HepG2 (cell line): ENCODE results near the gene PPOX. TPM values are rescaled to one million over a fixed set of nuclear protein-coding genes. Genes with fewer than 3 reads are reported as not detected.

Source experiments
- ARID3A ChIP-seq: IDR thresholded peaks from 2 replicates; pipeline ENCODE4 v1.6.1; 2012; ENCODE audit warnings: low read depth, low read length, improper control_type of control experiment
- CCAR2 ChIP-seq: fragments of 200-400 bp; formaldehyde crosslinking; optimal IDR thresholded peaks from 2 replicates; pipeline ENCODE3; 2018; ENCODE audit warnings: low read depth, mild to moderate bottlenecking, low read length, moderate library complexity
- CENPX ChIP-seq: sonication (generic); formaldehyde crosslinking; IDR thresholded peaks from 2 replicates; pipeline ENCODE4 v1.9.0; 2021; ENCODE audit warnings: mild to moderate bottlenecking, missing genetic modification reagents, moderate library complexity
- EEA1 ChIP-seq: sonication (generic); formaldehyde crosslinking; IDR thresholded peaks from 2 replicates; pipeline ENCODE4 v1.5.1; 2020; ENCODE audit warnings: mild to moderate bottlenecking, missing genetic modification reagents, borderline replicate concordance
- GATAD2A ChIP-seq: IDR thresholded peaks from 2 replicates; pipeline ENCODE4 v1.6.1; 2016
- HDAC2 ChIP-seq: sonication (generic); formaldehyde crosslinking; IDR thresholded peaks from 2 replicates; pipeline ENCODE4 v1.4.0; 2020; ENCODE audit warnings: missing genetic modification reagents
- HIVEP1 ChIP-seq: sonication (generic); formaldehyde crosslinking; IDR thresholded peaks from 2 replicates; pipeline ENCODE4 v1.4.0; 2020; ENCODE audit warnings: mild to moderate bottlenecking, missing genetic modification reagents
- HOXA9 ChIP-seq: sonication (generic); formaldehyde crosslinking; IDR thresholded peaks from 2 replicates; pipeline ENCODE4 v1.8.1; 2022; ENCODE audit warnings: missing genetic modification reagents, mild to moderate bottlenecking, moderate library complexity, borderline replicate concordance
- MAFG ChIP-seq: sonication (generic); formaldehyde crosslinking; IDR thresholded peaks from 2 replicates; pipeline ENCODE4 v1.5.1; 2020; ENCODE audit warnings: mild to moderate bottlenecking, missing genetic modification reagents
- NR2F1 ChIP-seq, 2 experiments: fragments of 450-650 bp in 1 of 2; formaldehyde crosslinking in 1 of 2; IDR thresholded peaks; 2 replicates each; pipeline versions ENCODE4 v1.5.0 to v1.6.1; 2016 to 2020; ENCODE audit warnings: mild to moderate bottlenecking in 1 of 2, missing compliant biosample characterization in 1 of 2, missing genetic modification reagents in 1 of 2, moderate library complexity in 1 of 2
- NR3C1 ChIP-seq: sonication (generic); formaldehyde crosslinking; IDR thresholded peaks from 2 replicates; pipeline ENCODE4 v1.4.0; 2020; ENCODE audit warnings: missing genetic modification reagents
- SATB2 ChIP-seq: sonication (generic); formaldehyde crosslinking; IDR thresholded peaks from 2 replicates; pipeline ENCODE4 v1.5.0; 2020; ENCODE audit warnings: missing genetic modification reagents
- ZFP82 ChIP-seq: sonication (generic); formaldehyde crosslinking; IDR thresholded peaks from 2 replicates; pipeline ENCODE4 v1.5.1; 2020; ENCODE audit warnings: mild to moderate bottlenecking, missing genetic modification reagents, borderline replicate concordance
- ZNF17 ChIP-seq: sonication (generic); formaldehyde crosslinking; IDR thresholded peaks from 2 replicates; pipeline ENCODE4 v1.5.0; 2020; ENCODE audit warnings: mild to moderate bottlenecking, missing genetic modification reagents
- ZNF335 ChIP-seq: sonication (generic); formaldehyde crosslinking; IDR thresholded peaks from 2 replicates; pipeline ENCODE4 v1.4.0; 2020; ENCODE audit warnings: missing genetic modification reagents
- polyA plus RNA-seq, 8 experiments: library from polyadenylated mRNA; depleted of rRNA in 3 of 8; stranded (reverse) in 7 of 8; unstranded in 1 of 8; fragments of >200 nt; fragmentation: Illumina TruSeq in 4 of 8; extraction: Trizol in 4 of 8; gene quantifications; 2 replicates each; pipeline versions ENCODE4 v1.2.1 to v1.2.3, GENCODE V29; 2011 to 2016; ENCODE audit warnings: low read depth in 4 of 8, missing spikeins in 1 of 8, mixed read lengths in 1 of 8; ENCODE audit not compliant: insufficient read depth in 1 of 8
- total RNA-seq, 5 experiments: library from RNA; depleted of rRNA; stranded (reverse); fragments of >200 nt; fragmentation: Illumina TruSeq; extraction: Trizol; gene quantifications; 2 replicates each; pipeline ENCODE4 v1.2.3, GENCODE V29; 2016; ENCODE audit warnings: low read depth in 1 of 5
- TF ChIP-seq, protein P1 (sequence below): sonication (generic); formaldehyde crosslinking; IDR thresholded peaks from 2 replicates; pipeline ENCODE4 v1.4.0; 2020; ENCODE audit warnings: mild to moderate bottlenecking, missing genetic modification reagents
- TF ChIP-seq, protein P2 (sequence below): sonication (generic); formaldehyde crosslinking; IDR thresholded peaks from 2 replicates; pipeline ENCODE4 v1.4.0; 2020; ENCODE audit warnings: missing genetic modification reagents, borderline replicate concordance
- TF ChIP-seq, protein P3 (sequence below): sonication (generic); formaldehyde crosslinking; IDR thresholded peaks from 2 replicates; pipeline ENCODE4 v1.8.1; 2023; ENCODE audit warnings: mild to moderate bottlenecking, missing genetic modification reagents, borderline replicate concordance
- TF ChIP-seq, protein P4 (sequence below): sonication (generic); formaldehyde crosslinking; IDR thresholded peaks from 2 replicates; pipeline ENCODE4 v1.4.0; 2020; ENCODE audit warnings: low read depth, mild to moderate bottlenecking, missing genetic modification reagents
- TF ChIP-seq, protein P5 (sequence below): sonication (generic); formaldehyde crosslinking; IDR thresholded peaks from 2 replicates; pipeline ENCODE4 v1.4.0; 2020; ENCODE audit warnings: missing genetic modification reagents

Gene PPOX
- total and polyA plus RNA-seq, 2 of the 13 experiments (the other 11 are each of a cell fraction or from before 2014, with no cell fraction given), result 15.5 to 27.7 TPM

DNA sequence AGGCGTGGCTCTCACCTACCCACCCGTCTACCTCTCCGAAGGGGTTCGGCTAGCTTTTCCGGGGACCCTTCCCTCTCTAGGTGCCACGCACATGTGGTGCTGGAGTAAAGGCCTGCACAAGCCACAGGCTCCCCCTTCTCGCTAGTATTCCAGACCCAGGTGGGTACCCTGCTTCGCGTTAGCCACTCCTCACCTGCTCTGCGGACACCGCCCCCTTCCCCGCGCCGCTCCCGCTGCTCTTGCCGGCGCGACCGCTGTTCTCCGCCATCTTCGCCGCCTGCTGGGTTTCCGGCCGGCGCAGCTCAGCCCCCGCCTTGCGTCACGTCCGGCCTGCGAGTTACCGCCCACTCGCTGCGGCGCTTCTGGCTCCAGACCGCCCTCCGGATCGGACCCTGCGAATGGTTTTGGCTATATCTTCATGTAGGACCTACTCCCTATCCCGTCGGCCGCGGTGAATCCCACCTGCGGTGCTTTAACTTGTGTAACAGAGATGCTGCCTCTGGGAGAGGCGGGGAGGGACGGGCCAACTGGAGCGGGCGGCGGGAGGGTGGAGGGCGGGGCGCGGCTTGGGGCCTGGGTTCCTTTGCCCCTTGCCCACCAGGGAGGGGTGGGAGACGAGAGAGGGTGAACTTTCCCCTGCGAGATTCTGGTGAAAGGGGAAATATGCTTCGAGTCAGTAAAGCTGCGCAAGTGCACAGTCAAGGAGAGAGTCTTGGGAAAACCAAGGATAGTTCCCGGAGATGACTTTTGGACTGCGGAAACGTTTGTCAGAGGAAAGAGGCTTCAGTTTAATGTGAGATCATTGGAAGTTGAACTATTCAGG, 48.3 kb upstream of the PPOX start, which contains the start of the genes NIT1 and PFDN2 (continued):
- TF ChIP-seq, protein P1, sequence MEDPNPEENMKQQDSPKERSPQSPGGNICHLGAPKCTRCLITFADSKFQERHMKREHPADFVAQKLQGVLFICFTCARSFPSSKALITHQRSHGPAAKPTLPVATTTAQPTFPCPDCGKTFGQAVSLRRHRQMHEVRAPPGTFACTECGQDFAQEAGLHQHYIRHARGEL, result no peak
- TF ChIP-seq HDAC2 (peak; percentile 45; the same call in 1 of the 2 replicates), HIVEP1 (CRISPR knock-in tag) (peak; percentile 43; the same call in 1 of the 2 replicates), HOXA9 (CRISPR knock-in tag) (0 out of 2 replicates have a peak, but pooled peaks have one; percentile 43), ZNF335 (CRISPR knock-in tag) (peak; percentile 66; the same call in 1 of the 2 replicates), SATB2 (CRISPR knock-in tag) (0 out of 2 replicates have a peak, but pooled peaks have one; percentile 2), NR2F1 (CRISPR knock-in tag; IDR thresholded peaks at IDR 0.05) (no peak), ZNF17 (CRISPR knock-in tag) (no peak), ZFP82 (CRISPR knock-in tag) (no peak; the same call in 1 of the 2 replicates), CCAR2 (no peak), CENPX (CRISPR knock-in tag) (no peak), MAFG (CRISPR knock-in tag) (no peak), NR3C1 (CRISPR knock-in tag) (no peak), ARID3A (0 out of 2 replicates have a peak, but pooled peaks have one; percentile 22), GATAD2A (CRISPR knock-in tag) (peak; percentile 40; the same call in 1 of the 2 replicates), EEA1 (no peak)
- TF ChIP-seq, protein P2, sequence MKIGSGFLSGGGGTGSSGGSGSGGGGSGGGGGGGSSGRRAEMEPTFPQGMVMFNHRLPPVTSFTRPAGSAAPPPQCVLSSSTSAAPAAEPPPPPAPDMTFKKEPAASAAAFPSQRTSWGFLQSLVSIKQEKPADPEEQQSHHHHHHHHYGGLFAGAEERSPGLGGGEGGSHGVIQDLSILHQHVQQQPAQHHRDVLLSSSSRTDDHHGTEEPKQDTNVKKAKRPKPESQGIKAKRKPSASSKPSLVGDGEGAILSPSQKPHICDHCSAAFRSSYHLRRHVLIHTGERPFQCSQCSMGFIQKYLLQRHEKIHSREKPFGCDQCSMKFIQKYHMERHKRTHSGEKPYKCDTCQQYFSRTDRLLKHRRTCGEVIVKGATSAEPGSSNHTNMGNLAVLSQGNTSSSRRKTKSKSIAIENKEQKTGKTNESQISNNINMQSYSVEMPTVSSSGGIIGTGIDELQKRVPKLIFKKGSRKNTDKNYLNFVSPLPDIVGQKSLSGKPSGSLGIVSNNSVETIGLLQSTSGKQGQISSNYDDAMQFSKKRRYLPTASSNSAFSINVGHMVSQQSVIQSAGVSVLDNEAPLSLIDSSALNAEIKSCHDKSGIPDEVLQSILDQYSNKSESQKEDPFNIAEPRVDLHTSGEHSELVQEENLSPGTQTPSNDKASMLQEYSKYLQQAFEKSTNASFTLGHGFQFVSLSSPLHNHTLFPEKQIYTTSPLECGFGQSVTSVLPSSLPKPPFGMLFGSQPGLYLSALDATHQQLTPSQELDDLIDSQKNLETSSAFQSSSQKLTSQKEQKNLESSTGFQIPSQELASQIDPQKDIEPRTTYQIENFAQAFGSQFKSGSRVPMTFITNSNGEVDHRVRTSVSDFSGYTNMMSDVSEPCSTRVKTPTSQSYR (CRISPR knock-in tag), result no peak
- TF ChIP-seq, protein P3, sequence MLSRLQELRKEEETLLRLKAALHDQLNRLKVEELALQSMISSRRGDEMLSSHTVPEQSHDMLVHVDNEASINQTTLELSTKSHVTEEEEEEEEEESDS (CRISPR knock-in tag), result no peak
- TF ChIP-seq, protein P4, sequence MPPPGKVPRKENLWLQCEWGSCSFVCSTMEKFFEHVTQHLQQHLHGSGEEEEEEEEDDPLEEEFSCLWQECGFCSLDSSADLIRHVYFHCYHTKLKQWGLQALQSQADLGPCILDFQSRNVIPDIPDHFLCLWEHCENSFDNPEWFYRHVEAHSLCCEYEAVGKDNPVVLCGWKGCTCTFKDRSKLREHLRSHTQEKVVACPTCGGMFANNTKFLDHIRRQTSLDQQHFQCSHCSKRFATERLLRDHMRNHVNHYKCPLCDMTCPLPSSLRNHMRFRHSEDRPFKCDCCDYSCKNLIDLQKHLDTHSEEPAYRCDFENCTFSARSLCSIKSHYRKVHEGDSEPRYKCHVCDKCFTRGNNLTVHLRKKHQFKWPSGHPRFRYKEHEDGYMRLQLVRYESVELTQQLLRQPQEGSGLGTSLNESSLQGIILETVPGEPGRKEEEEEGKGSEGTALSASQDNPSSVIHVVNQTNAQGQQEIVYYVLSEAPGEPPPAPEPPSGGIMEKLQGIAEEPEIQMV (CRISPR knock-in tag), result no peak
- TF ChIP-seq, protein P5, sequence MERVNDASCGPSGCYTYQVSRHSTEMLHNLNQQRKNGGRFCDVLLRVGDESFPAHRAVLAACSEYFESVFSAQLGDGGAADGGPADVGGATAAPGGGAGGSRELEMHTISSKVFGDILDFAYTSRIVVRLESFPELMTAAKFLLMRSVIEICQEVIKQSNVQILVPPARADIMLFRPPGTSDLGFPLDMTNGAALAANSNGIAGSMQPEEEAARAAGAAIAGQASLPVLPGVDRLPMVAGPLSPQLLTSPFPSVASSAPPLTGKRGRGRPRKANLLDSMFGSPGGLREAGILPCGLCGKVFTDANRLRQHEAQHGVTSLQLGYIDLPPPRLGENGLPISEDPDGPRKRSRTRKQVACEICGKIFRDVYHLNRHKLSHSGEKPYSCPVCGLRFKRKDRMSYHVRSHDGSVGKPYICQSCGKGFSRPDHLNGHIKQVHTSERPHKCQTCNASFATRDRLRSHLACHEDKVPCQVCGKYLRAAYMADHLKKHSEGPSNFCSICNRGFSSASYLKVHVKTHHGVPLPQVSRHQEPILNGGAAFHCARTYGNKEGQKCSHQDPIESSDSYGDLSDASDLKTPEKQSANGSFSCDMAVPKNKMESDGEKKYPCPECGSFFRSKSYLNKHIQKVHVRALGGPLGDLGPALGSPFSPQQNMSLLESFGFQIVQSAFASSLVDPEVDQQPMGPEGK, result peak; percentile 68; the same call in 1 of the 2 replicates
